NCI-H510A treated with DMSO at 0.1 percent for 48 hours (cell line): ENCODE results near the gene PARVA.

ENCODE experiments used
- DNase-seq: peaks from one replicate; lab custom pipeline; 2025; lab: John Stamatoyannopoulos, UW

Gene PARVA

DNA sequence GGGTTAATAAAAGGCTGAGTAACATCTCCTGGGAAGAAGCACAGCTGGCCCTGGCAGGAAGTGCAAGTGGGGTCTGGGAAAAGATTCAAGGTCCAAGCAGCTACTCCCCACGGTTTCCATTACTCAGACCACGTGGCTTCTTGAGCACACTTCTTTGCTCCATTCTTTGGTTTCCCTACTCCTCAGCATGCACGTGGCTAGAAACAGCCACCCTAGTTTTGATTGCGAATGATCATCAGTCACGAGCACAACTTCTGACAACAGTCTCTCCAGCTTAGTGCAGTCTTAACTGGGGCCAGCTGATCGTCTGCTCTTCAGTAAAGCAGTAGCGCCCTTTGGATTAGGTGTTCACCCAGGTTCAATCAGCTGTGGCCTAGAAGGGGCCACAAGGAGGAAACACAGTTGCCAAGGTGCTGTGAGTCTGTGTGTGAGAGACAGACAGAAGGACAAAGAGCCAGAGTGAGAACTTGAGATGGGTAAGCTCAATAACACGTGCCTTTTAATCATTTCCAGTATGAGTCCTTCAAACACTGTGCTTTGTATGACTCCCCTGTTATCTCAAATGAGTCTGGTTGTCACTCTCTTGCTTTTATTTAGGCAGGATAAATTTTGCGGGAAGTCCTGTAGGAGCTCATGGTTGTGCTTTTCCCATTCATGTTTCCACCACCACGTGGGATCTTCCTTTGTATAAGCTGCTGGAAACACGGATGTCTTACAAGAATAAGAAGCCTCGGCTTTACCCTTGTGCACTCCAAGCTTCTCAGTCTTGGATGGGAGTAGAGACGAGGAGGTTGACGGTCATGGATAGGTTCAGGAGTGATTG is 901 bp upstream of the PARVA start:
- no peak for DNase-seq

DNA sequence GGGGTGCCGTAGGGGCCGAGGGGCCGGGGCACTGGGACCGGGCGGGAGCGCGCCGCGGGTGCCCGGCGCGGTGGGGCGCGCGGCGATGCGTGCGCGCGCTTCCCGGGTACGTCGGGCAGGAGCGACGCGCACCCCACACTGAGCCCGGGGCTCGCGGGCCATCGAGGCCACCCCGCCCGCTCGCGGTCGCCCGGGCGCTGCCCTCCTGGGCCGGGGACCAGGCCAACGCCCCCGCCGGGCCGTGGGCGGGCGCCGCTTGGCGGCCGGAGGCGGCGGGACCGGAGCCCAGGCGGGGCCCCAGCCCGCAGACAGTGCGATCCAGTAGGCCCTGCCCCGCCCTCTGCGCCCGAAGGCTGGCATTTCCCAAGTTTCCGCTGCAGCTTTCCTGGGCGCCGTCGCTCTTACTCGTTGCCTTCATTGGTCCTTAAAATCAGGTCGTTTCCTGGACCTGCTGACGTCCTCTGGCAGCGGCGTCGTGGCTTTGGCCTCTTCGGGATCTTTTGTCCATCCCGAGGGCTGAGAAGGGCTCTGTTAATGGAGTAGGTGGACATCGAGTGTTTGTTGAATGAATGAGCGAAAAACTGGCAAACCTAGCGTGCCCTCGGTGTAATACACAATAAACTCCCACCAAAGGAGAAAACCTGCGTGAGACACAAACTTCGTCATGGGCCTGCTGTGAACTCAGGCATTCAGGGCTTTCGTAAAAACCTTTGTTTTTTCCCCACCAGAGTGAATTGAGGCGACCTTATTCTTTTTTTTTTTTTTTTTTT is 638 bp downstream of the PARVA start:
- peak; percentile 63 for DNase-seq

DNA sequence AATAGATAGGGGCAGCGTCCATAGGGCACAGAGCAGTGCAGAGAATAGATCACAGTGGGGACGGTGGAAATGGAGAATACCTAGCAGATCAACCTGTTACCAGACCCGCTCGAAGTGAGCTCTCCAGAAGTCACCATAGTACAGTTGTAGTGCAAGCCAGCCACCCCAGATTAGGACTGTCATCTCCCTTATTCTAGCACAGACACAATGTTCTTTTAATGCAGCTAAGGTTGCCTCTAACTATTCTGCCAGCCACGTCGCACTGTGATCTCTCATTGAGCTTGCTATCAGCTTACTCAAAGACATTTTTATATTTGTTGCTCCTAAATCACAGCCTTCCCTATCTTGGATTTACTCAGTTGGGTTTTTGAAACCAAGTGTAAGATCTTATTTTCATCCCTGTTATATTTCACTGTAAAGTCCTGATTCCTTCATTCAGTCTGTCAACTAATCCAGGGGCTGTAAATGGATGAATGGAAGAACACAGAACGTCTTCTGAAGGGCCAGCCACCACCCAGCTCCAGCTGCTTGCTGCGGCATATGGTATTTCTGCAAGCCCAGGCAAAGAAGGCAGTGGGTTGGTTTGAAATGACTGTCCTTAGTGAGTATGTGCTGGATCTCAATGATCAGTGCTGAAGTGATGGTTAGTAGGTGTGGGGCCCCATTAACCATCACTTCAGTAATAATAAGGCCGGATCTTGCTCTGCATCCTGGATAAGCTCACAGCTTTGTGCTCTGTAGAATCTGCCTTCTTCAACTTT is 3.4 kb downstream of the PARVA start:
- no peak for DNase-seq

DNA sequence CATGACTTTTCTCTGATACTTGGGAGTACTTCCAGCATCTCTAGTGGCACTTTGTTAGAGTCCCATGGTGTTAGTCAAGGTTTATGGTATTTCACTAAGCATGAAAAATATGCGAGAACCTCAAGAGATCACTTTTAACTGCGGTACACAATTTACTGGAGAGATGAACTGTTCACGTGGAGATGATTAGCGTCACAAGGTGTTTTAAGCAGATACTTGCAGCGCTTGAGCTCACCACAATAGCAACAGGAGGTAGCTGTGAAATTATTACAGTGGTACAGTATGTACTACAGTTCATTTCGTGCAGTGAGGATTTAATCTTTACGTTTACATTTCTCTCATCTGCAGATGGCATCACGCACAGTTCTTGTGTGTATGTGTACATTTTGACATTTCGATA is 4.5 kb downstream of the PARVA start:
- no peak for DNase-seq

- DNase-seq = no peak
These were observed 5.1 kb downstream of the PARVA start for GRCh38 chr11:12382451-12382850.

DNA sequence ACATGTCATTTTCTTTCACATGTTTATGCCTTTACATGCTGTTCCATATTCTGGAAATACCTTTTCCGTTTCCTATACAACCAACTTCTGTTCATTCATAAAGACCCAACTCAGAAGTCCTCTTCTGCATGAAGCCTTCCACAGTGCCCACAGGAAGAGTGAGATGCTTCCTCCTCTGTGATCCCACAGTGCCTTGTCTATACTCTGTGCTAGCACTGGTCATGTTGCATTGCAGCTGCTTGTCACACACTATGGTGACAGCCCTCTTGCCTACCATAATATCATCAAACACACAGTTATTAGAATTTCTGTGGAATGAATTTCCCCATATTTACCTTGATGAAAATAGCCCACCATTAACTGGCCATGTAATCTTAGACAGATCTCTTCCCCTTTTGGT is 8.9 kb downstream of the PARVA start:
- DNase-seq = no peak

DNA sequence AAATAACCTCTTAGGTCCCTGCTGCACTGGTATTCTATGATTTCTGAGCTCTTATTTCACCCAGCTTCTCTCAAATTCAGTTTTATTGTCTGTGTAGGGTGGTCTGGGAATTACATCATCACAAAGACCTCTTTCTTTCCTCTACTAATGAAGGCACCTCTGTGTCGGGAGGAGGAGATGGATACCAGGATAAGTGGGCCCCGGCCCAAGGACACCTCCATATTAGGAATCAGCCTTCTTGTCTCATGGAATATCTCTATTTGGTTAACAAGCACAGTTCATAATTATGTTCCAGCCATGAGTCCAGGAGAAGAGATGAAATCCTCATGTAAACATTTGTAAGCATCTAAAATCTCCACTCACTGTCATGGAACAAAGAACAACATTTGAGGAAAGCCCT is 9.4 kb downstream of the PARVA start:
- no peak for DNase-seq

DNA sequence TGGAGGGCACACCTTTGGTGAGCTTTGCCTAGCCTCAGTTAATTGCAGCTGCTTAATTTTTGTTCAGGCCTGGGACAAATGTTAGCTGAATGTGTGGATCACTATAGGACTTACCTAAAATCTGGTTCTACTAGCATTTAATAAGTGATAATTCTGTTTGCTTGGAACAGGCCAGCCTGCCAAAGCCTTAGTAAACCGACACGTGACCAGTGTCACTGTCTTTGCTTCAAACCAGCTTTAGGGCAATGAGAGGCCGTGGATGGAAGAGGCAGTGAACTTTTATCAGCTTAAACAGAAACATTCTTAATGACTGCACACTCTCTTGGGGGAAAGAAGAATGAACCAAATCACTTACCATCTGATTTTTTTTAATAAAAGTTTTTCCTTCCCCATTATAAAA is 10.8 kb downstream of the PARVA start:
- no peak for DNase-seq

DNA sequence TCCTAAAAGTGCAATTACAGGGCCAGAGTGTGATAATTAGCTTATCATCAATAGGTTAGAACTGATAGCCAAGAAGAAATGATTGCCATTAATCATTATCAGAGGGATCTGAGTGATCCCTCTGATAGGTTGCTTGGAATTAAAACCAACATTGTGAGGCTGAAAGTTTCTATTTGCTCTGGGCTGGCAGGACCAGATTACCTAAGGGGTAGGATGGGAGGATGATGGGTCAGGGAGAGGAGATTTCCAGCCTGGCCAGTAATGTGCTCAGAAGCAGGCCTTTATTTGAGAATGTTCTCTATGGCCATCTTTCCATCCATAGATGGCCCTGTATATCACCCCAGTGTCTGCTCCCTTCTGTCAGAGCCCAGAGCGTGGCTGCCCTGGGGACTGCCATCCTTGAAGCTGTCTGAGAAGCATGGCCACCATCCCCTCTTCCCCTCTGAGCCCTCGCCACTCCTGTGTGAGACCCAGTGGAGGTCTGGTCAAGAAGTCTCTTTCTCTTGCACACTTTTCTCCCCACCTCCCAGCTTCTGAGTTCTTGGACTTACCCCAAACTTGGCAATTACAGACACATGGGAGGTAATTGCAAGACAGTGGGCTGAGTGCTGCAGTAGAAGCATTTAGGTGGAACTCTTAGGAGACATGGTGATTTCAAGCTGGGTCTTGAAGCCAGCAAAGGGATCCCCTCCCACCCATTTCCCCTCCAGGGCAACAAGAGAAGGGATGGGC is 11.7 kb downstream of the PARVA start:
- no peak for DNase-seq

DNA sequence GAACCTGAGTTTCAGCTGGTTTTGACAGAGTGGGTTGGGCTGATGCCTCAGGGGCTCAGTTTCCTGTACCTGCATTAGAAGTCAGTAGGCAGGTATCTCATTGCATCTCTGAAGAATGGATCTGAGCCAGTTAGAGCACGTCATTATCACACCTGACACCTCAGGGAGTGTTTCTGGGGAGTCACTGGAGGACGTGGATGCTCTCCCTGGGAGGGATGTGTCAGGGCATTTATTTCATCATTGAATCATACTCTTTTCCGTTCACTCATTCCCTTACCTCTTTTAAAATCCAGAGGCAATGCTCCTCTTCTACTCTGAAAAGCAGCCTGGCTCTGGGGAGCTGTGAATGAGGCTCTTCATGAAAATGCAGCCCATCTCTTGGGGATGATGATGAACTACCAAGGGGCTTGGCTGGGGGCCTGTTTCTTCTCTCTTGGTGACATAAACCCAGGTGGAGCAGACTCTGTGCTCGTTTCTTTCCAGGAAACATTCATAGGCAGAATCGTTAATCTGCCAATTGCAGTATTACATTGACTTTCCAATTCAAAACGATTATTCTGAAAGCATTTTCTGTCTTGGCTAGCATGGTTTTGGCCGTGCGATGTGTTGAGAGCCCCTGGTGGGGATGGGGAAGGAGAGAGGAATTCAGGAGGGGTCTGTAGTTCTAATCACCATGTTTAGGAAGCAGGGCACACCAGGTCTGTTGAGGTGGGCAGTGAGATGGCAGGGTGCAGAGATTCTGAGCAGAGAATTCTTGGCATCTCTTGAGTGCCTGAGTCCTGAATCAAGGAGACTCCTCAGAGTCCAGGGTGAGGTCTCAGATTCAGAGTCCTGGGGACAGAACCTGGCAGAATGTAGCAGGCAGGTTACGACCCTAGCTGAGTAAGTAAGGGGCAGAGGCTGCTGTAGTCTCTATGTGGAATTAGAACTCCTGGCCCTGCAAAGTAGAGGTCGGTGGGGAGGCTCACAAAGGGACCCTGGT is 12.6 kb downstream of the PARVA start:
- no peak for DNase-seq

GRCh38 chr11:12390687-12391110 is 13.3 kb downstream of the PARVA start:
- DNase-seq = peak; percentile 32

DNA sequence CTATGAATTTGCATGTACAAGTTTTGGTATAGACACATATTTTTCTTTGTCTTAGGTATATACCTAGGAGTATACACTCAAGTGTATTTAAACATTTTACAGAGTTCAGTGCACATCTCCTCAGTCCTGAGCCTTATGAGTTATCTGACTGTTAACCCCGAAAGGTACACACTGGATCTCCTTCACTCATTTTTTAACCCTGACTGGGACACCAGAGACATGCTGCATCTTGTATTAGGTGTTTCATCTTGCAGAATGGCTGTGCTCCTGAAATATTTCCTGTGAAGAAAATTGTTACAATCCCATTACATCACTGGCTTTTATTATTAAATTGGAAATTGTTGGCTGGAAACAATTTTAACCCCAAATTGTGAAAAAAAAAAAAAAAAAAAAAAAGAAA is 15.3 kb downstream of the PARVA start:
- no peak for DNase-seq

DNA sequence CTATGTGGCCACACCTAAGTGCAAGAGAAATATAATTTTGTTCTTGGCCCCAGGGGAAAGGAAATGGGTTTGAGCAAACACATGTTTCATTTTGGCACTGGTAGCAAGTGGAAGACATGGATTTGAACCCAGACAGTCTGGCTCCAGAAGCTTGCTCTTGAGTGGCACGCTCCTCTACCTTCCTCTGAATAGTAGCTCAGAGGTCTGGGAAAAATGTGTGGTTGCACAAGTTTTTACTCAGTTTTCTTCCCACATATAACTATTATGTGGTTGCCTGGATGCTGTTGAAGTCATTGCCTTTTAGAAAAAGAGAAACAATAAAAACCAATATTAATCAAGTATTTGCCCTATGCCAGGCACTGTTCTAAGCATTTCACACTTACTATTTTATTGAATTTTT is 16.3 kb downstream of the PARVA start:
- DNase-seq = no peak

GRCh38 chr11:12394601-12395000 is 17.2 kb downstream of the PARVA start:
- DNase-seq = no peak

DNA sequence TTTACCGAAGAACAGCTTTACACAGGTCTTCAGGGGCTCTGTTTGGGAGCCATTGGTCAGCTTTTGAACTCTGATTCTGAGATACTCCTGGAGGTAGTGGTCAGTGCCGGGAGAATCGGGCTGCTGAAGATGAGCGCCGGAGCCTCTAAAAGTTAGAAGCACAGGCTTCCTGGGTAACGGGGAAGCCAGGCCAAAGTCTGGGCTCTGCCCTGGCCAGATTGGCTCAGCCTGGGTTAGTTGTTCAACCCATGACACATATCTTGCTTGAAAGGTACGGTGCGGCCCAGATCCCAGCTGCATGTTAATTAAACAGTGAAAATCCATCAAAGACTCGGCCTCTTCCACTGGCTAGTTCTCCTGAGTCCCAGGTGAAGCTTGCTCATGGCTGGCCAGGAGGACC is 18.0 kb downstream of the PARVA start:
- DNase-seq = no peak

DNA sequence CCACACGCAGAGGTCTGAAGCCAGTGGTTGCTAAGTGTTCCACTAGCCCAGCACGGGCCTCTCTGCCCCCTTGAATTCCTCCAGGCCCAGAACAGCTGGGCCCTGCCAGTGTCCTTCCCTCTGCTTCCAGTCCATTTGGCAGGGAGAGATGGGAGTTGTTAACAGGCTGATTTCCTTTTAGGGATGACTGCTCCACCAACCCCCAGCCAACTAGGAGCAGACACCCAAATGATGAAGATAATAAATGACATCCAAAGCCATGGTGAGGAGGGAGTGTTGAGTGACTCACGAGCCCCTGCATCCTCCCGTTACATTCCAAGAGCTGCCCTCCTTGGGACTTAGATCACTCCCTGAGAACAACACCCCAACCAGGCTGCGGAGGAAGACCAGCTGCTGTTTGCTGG is 20.6 kb downstream of the PARVA start:
- DNase-seq = no peak

- DNase-seq = no peak
These were observed 22.0 kb downstream of the PARVA start for GRCh38 chr11:12399355-12399754.

DNA sequence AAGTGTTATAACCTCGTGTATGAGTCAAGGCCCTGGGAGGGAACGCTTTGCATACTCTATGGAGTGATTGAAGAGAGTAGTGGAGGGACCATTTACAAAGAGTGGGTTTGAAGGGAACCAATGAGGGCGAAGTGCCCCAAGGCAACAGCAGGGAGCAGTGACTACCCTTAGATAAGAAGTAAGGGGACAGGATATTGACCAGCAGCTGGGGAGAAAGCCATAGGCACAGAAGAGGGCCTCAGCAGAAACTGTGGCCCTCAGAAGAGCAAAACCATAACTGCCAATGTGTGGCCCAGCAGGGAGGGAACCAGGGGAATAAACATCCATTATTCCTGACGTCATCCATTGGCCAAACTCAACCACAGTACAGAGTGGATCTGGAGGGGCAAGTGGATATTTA is 24.7 kb downstream of the PARVA start:
- no peak for DNase-seq

DNA sequence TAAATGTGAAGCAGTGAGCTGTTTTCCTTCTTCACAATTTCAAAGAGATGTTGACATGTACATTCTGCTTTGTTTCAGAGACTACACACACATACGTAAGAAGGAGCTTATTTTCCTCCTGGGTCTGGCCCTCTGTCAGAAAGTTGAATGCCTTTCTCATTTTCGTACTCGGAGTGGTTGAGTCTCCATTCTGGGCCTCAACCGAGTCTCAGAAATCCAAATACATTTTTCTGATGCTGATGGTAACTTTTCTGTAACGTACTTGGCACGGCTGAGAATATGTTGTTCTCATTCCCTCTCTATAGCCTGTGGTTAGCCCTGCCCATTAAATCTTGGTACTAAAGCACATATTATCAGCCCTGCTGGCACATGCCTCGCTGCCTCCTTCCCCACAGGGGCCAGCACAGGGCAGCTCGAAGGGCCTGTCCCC is 25.3 kb downstream of the PARVA start:
- DNase-seq = no peak

DNA sequence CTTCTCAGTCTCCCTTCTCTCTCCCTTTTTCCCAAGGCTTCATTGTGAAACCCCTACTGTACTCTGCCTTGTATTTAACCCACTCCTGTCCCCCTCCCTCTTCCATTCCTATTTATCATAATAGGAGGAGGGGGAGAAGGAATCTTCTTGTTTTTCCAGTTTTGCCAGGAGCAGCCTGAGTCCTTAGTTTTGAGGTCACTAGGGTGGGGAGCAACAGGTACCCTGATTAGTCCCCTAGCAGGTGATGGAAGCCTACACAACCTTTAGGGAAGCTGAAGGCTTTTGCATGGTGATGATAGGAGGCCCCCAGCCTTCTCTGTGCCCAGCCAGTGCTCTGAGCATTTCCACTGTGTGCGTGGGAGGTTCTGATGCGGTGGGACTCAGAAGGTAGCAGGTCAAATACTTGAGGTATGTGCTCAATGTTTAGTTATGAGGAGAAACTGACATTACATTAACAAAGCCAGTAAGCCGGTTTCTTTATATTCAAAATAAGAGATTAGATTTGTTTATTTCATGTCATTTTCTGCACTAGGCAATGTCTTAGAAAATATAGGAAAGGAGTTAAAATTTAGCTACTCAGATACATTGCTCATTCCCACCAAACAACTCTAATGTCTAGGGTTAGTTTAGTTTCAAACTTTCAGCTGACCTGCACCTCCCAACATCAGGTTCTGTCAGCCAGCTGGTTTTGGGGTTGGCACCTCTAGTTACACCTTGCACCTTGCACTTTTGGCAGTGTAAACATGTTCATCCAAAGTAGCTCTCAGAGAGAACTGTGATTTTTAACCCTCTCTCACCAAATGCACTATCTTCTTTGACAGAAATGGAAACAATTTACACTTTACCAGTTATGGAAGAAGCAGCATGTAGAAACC is 26.0 kb downstream of the PARVA start:
- no peak for DNase-seq
